ENCODE measurements around the gene STIMATE. TPM values are rescaled to one million over a fixed set of nuclear protein-coding genes. Genes with fewer than 3 reads are reported as not detected.

Gene STIMATE
- total and polyA plus RNA-seq, 8 donors: 4.9 to 121 (median 14.0) TPM

DNA sequence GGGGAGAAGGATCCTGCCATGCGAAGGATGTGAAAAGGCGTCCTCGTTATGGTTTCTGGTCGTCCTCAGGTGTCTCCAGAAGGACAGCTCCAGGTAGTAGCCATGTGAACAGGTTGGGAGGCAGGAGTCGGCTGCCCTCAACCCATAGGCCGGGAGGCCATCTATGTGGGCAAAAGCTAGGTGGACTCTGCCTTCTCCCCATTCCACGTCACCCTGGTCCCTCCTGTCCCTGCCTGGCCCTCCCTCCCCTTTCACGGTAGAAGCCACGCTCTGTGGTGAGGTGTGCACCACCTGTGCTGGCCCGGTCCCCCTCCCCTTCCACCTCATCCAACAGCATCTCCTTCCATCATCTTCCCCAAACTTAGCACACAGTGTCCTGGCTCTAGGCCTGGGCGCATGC lies 86.4 kb downstream of the STIMATE start:
- 84 to 90% (median 88%) methylated on average over 11 of the region's 11 CpGs for WGBS, 5 donors
- no peak for TF ChIP-seq POLR2A (IDR thresholded peaks at IDR 0.05)
- TF ChIP-seq, protein P1, sequence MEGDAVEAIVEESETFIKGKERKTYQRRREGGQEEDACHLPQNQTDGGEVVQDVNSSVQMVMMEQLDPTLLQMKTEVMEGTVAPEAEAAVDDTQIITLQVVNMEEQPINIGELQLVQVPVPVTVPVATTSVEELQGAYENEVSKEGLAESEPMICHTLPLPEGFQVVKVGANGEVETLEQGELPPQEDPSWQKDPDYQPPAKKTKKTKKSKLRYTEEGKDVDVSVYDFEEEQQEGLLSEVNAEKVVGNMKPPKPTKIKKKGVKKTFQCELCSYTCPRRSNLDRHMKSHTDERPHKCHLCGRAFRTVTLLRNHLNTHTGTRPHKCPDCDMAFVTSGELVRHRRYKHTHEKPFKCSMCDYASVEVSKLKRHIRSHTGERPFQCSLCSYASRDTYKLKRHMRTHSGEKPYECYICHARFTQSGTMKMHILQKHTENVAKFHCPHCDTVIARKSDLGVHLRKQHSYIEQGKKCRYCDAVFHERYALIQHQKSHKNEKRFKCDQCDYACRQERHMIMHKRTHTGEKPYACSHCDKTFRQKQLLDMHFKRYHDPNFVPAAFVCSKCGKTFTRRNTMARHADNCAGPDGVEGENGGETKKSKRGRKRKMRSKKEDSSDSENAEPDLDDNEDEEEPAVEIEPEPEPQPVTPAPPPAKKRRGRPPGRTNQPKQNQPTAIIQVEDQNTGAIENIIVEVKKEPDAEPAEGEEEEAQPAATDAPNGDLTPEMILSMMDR (IDR thresholded peaks at IDR 0.05): no peak
- no peak for TF ChIP-seq EP300 (IDR thresholded peaks at IDR 0.05)
- no peak for TF ChIP-seq POLR2AphosphoS5 (IDR thresholded peaks at IDR 0.05)
- intact Hi-C loops (cut with DNase I; ENCODE audit: low total_unique reads): no loop called here
- Histone ChIP-seq H3K36me3 (no peaks in the 10 kb centered on the region), H3K9me3 (no peaks in the 10 kb centered on the region), H3K27ac (no peak overlapping the region), H3K4me1 (no peaks in the 10 kb centered on the region), H3K4me3 (no peak overlapping the region), H3K27me3 (peaks cover 0 to 3% (median 0%) of the 10 kb centered on the region in 3 donors)
- DNase-seq: no peak

DNA sequence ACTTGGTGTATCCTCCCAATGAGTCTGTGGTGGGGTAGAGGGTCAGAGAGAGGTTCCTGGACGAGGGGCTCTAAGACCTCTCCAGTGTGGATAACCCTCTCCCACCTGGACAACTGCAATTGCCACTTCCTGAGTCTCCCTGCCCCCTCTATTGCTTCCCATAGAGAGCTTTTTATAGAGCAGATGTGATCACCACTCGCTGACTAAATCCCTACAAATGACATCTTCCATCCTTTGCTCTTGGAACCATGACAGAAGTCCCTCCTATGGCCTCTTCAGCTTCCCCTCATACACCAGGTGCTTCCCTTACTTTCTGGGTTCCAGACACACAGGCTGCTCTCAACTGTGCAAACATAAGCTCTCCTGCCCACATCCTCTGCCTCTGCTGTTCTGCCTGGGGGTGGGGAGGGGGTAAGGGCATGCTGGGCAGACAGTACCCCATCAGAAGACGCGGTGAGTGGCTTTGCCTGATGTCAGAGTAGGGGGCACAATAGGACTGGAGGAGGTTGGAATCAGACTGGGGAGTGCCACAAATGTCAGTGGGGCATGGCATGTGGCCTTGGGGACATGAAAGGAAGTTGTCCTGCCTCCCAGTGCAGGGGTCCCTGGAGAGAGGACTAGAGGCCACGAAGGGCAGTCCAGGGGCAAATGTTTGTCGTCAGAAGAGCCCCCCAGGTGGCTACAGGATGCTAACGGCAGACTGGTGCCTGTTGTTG lies 87.5 kb downstream of the STIMATE start:
- H3K9me3 ChIP-seq: no peaks in the 10 kb centered on the region
- intact Hi-C loops (cut with DNase I; ENCODE audit: low total_unique reads): no loop called here
- H3K27me3 ChIP-seq: peaks cover 0 to 12% (median 0%) of the 10 kb centered on the region in 3 donors
- no peak overlapping the region for H3K4me3 ChIP-seq
- H3K36me3 ChIP-seq: no peaks in the 10 kb centered on the region
- H3K27ac ChIP-seq: no peak overlapping the region
- no peaks in the 10 kb centered on the region for H3K4me1 ChIP-seq
- TF ChIP-seq EP300 (IDR thresholded peaks at IDR 0.05): no peak
- no peak for TF ChIP-seq POLR2AphosphoS5 (IDR thresholded peaks at IDR 0.05)
- TF ChIP-seq, protein P1 (IDR thresholded peaks at IDR 0.05): no peak
- TF ChIP-seq POLR2A (IDR thresholded peaks at IDR 0.05): no peak
- DNase-seq: peak in 1 of 2 donors; percentile 42
- WGBS, 5 donors: 55 to 68% (median 64%) methylated on average over 7 of the region's 7 CpGs

DNA sequence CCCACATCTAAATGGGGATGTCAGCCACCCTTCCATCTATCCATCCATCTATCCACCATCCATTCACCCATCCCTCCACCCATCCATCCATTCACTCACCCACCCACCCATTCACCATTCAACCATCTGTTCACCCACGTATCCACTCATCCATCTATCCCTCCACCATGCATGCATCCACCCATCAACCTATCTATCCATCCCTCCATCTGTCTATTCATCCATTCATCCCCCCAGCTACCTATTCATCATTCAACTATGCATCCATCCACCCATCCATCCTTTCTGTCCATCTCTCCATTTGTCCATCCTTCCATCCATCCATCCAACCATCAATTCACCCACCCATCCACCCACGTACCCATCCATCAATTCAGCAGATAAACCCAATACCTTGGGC lies 88.2 kb downstream of the STIMATE start:
- TF ChIP-seq, protein P1 (IDR thresholded peaks at IDR 0.05): no peak
- TF ChIP-seq POLR2A (IDR thresholded peaks at IDR 0.05) (no peak), EP300 (IDR thresholded peaks at IDR 0.05) (no peak), POLR2AphosphoS5 (IDR thresholded peaks at IDR 0.05) (no peak)
- Histone ChIP-seq H3K9me3 (no peaks in the 10 kb centered on the region), H3K27me3 (peaks cover 0 to 12% (median 0%) of the 10 kb centered on the region in 3 donors), H3K4me1 (no peaks in the 10 kb centered on the region), H3K36me3 (no peaks in the 10 kb centered on the region), H3K27ac (no peak overlapping the region), H3K4me3 (no peak overlapping the region)
- intact Hi-C loops (cut with DNase I; ENCODE audit: low total_unique reads): no loop called here
- WGBS, 5 donors: 59 to 79% (median 63%) methylated on average over 2 of the region's 2 CpGs
- no peak for DNase-seq

DNA sequence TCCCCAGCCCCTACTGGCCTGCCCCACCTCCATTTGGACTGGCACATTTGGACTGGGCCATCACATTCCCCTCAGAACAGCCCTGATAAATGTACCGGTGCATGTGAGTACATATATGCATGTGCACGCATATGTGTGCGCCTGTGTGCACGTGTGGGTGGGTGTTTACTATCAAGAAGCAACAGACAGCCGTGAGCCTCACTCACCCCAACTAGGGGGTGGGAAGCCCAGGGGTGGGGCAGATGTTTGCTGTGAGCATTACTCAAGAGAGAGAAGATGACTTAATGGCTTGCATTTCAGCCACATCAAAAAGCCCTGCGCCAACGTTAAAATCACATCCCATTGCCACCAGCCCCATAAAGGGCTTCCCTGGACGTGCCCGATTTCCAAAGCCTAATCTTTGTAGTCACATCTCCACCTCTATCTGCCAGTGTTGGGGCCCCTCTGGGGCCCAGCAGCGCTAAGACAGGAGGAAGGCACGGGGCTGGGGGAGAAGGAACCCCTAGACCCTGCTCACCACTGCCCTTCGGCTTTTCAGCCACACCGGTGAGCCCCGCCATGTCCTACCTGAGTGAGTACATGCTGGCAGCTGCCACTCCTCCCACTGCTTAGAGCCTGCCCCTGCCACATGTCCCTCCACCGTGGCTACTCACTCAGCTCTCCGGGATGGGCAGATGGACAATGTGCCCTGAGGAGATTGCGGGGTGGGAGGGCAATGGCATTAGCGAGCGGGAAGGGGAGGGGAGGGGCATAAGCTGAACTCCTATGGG lies 91.9 kb downstream of the STIMATE start:
- Histone ChIP-seq H3K4me3 (no peak overlapping the region), H3K27ac (no peak overlapping the region), H3K9me3 (no peaks in the 10 kb centered on the region), H3K36me3 (no peaks in the 10 kb centered on the region), H3K4me1 (no peaks in the 10 kb centered on the region), H3K27me3 (peaks cover 0 to 12% (median 0%) of the 10 kb centered on the region in 3 donors)
- WGBS, 5 donors: 72 to 81% (median 78%) methylated on average over 18 to 19 of the region's 19 CpGs
- no peak for TF ChIP-seq POLR2AphosphoS5 (IDR thresholded peaks at IDR 0.05)
- TF ChIP-seq, protein P1 (IDR thresholded peaks at IDR 0.05): no peak
- no peak for TF ChIP-seq EP300 (IDR thresholded peaks at IDR 0.05)
- no peak for TF ChIP-seq POLR2A (IDR thresholded peaks at IDR 0.05)
- DNase-seq: no peak
- intact Hi-C loops (cut with DNase I; ENCODE audit: low total_unique reads): no loop called here

All from stomach (tissue), 9 donors.